Stimulated activated naive CD8-positive, alpha-beta T cell treated with anti-CD3 and anti-CD28 coated beads, Interleukin-15, amount 100 ng/mL, for 72 hours (primary cell): Measurements from ENCODE around the gene C15orf39.
"Not testable (repeated sequence)": the region's sequence is repeated elsewhere in the genome, so short reads cannot be mapped to it uniquely, and the experiment has no call there.

Source experiments
- ATAC-seq: fragments of 150-1000 bp; cut with Tn5 transposase; 2 replicates; pipeline ENCODE4 v1.10.0; 2021; ENCODE audit warnings: mild to moderate bottlenecking, moderate library complexity
- DNase-seq, 2 donors: peaks; one replicate each; pipeline ENCODE4 v3.0.0; 2021 to 2022
- H3K27ac Mint-ChIP-seq, 2 donors: one replicate each; pipeline ENCODE4 v1.8.0; 2022; ENCODE audit warnings: mild to moderate bottlenecking in 2 of 2, mixed read lengths in 2 of 2, moderate library complexity in 2 of 2
- H3K27me3 Mint-ChIP-seq: one replicate; pipeline ENCODE4 v1.8.0; 2022; ENCODE audit warnings: mixed read lengths
- H3K4me1 Mint-ChIP-seq: one replicate; pipeline ENCODE4 v1.8.0; 2022; ENCODE audit warnings: mild to moderate bottlenecking, mixed read lengths
- H3K4me3 Mint-ChIP-seq, 2 donors: one replicate each; pipeline ENCODE4 v1.8.0; 2022; ENCODE audit warnings: mild to moderate bottlenecking in 2 of 2, mixed read lengths in 2 of 2, moderate library complexity in 1 of 2
- H3K9me3 Mint-ChIP-seq, 2 donors: one replicate each; pipeline ENCODE4 v1.8.0; 2022; ENCODE audit warnings: mixed read lengths in 2 of 2

The C15orf39 gene

DNA sequence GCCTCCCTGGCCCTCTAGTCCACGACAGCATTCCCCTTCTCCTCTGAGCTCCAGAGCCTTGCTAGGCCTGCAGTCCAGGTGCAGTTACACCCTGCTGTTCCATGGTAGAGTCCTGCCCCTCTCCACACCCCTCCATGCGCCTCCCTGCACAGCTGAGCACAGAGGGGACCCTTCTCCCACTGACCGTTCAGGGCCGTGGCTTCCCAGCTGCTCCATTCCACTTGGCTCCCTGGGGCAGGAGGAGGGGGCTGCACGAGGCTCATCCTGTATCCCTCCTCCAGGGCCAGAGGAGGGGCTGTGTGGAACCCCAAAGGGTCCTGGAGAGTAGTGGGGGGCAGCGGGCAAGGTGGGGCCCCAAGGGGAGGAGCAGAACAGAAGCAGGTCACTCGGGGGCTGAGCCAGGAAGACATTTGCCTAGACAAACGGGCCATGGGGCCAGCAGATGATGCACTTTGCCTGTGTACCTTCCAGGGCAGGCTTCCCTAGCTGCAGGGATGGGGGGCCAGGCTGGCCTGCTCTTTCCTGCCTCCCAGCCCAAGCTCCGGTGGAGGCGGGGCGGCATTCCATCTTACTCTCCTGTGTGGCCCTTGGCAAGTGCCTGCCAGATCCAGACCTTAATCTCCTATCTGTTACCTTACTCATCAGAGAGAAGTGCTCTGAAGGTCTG, 35.8 kb downstream of the C15orf39 start:
- no peak for DNase-seq
- Mint-ChIP-seq H3K9me3 (no peaks in the 10 kb centered on the region), H3K27me3 (peaks cover 19% of the 10 kb centered on the region)

DNA sequence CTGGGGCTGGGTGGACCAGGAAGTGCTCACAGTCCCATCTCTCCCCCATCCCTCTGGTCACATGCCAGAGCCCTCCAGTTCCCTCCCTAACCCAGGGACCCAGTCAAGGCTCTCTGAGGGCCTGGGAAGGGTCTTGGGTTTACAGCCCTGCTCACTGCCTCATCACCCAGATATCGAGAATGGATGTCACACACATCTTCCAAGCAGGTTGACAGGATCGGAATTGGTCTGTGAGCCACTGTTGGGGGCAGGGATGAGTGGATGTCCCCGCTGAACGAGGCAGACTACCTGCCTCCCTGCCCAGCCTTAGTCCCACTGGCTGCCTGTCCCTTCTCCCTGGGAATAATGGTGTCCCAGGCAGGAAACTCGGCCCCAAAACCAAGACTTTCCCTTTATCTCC, 36.5 kb downstream of the C15orf39 start:
- DNase-seq (no peak), ATAC-seq (no peak)
- Mint-ChIP-seq H3K27me3 (peaks cover 12% of the 10 kb centered on the region), H3K27ac (no peak overlapping the region), H3K4me3 (no peak overlapping the region), H3K4me1 (peaks cover 11% of the 10 kb centered on the region), H3K9me3 (no peaks in the 10 kb centered on the region)

More for the DNA sequence above, 35.8 kb downstream of the C15orf39 start:
- Mint-ChIP-seq H3K27ac (peak overlapping the region; percentile 29 to 43), H3K4me3 (no peak overlapping the region), H3K4me1 (peaks cover 11% of the 10 kb centered on the region)
- no peak for ATAC-seq

DNA sequence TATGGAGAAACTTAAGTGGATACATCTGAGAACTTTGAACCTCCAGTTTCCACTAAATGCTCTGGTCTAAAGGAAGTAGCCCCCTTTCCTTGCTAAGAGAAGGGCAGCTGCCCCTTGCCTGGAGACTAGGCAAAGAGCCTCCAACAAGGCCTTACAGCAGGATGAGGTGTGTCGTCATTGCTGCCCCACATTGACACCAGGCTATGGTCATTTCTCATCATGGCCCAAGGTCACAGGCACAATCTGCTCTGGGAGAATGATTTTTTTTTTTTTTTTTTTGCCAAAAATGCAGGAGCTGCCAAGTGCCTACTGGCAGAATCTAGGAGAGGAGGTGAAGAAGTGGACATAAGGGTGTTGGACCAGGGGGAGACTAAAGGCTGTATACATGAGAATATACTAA, 44.1 kb downstream of the C15orf39 start:
- peaks cover 17% of the 10 kb centered on the region for H3K27me3 Mint-ChIP-seq
- not testable (repeated sequence) for H3K4me1 Mint-ChIP-seq, ATAC-seq, H3K27ac Mint-ChIP-seq, H3K4me3 Mint-ChIP-seq, H3K9me3 Mint-ChIP-seq, DNase-seq

DNA sequence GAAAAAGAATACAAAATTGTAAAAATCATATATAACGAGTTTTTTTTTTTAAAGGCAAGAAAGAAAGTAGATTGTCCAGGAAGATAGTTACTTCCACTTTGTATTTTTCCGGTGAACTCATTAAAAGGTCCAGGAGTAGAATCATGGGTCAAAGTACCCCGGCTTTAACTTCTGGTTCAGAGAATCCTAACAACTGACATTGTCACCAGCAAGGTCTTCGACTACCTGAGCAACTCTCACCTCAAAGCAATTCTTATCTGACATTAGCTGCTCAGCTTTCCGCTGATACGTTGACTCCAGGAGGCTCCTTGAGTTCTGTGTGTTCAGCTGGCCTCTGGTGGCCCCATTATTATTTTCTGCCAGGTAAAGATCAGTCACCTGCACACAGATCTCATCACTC, 47.3 kb downstream of the C15orf39 start:
- not testable (repeated sequence) for H3K27ac Mint-ChIP-seq, H3K9me3 Mint-ChIP-seq, ATAC-seq, DNase-seq, H3K4me1 Mint-ChIP-seq, H3K4me3 Mint-ChIP-seq
- peaks cover 24% of the 10 kb centered on the region for H3K27me3 Mint-ChIP-seq

DNA sequence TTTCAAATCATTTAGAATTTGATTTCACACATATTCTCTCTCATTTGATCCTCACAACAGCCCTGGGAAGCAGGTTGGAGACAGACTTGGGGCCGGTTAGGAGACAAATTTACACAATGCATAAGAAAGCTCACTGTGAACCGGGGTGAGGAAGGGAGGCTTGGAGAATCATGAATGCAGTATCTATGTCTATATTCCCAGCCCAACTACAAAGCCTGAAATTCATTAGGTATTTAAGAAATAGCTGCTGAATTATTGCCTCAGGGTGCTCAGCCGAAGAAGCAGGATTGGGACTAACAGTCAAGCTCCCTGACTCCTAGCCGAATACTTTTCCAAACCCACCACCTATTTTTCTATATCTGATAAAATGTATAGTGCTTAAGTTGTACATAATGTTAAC, 48.0 kb downstream of the C15orf39 start:
- Mint-ChIP-seq H3K4me3 (no peak overlapping the region), H3K4me1 (no peaks in the 10 kb centered on the region)

DNA sequence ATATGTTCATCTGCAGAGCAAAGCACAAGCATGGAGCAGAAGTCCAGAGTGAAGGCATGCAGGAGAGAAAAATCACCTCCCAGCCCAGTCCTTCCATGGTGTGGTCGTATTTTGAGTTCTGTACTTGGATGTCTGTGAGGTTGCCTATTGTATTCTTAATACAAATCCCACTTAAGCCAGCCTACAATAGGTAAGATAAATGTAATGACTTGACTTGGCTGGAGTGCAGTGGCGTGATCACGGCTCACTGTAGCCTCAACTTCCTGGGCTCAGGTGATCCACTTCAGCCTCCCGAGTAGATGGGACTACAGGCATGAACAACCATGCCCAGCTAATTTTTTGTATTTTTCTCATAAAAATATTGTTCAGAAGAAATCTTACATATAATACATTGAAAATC, 49.7 kb downstream of the C15orf39 start:
- peaks cover 24% of the 10 kb centered on the region for H3K27me3 Mint-ChIP-seq
- not testable (repeated sequence) for DNase-seq, H3K4me3 Mint-ChIP-seq, H3K4me1 Mint-ChIP-seq, H3K9me3 Mint-ChIP-seq, H3K27ac Mint-ChIP-seq, ATAC-seq

More for the DNA sequence above, 48.0 kb downstream of the C15orf39 start:
- Mint-ChIP-seq H3K9me3 (no peaks in the 10 kb centered on the region), H3K27me3 (peaks cover 24% of the 10 kb centered on the region), H3K27ac (no peak overlapping the region)
- ATAC-seq (no peak), DNase-seq (no peak)

DNA sequence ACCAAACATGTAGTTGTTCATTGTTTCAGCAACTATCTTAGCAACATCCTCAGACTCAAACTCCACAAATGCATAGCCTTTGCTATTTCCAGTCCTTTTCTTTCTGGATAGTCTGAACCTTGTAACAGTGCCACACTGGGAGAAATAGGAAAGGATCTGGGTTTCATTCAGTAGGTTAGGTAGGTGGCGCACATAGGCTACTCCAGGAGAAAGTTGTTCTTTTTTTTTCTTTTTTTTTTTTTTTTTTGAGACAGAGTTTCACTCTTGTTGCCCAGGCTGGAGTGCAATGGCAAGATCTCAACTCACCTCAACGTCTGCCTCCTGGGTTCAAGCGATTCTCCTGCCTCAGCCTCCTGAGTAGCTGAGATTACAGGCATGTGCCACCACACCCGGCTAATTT, 50.6 kb downstream of the C15orf39 start:
- peaks cover 24% of the 10 kb centered on the region for H3K27me3 Mint-ChIP-seq
- ATAC-seq, H3K4me1 Mint-ChIP-seq, DNase-seq, H3K9me3 Mint-ChIP-seq, H3K27ac Mint-ChIP-seq, H3K4me3 Mint-ChIP-seq: not testable (repeated sequence)

DNA sequence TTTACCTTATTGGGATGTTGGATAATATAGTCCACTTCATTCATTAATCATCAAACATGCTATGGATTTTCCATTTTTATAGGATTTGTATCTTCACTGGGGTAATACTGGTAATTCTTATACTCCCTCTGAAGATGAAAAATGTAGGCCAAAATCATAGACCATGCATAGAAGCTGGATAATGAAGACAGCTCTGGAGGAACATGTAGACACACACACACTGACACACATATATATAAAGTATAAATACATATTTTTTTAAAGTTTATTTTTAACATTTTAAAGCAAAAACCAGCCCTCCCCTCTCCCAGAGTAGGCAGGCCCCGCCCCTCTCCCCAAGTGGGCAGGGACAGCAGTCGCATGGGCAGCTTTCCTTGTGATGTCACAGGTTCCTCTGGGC, 56.4 kb downstream of the C15orf39 start, which contains the start of gene GOLGA6C:
Gene GOLGA6C (plus strand): TSS at position 301 of the 400 bp plus-strand sequence. CDS start 265 bp downstream, outside the sequence.
- not testable (repeated sequence) for H3K9me3 Mint-ChIP-seq, ATAC-seq, H3K27ac Mint-ChIP-seq, H3K4me1 Mint-ChIP-seq, H3K4me3 Mint-ChIP-seq, H3K27me3 Mint-ChIP-seq, DNase-seq

DNA sequence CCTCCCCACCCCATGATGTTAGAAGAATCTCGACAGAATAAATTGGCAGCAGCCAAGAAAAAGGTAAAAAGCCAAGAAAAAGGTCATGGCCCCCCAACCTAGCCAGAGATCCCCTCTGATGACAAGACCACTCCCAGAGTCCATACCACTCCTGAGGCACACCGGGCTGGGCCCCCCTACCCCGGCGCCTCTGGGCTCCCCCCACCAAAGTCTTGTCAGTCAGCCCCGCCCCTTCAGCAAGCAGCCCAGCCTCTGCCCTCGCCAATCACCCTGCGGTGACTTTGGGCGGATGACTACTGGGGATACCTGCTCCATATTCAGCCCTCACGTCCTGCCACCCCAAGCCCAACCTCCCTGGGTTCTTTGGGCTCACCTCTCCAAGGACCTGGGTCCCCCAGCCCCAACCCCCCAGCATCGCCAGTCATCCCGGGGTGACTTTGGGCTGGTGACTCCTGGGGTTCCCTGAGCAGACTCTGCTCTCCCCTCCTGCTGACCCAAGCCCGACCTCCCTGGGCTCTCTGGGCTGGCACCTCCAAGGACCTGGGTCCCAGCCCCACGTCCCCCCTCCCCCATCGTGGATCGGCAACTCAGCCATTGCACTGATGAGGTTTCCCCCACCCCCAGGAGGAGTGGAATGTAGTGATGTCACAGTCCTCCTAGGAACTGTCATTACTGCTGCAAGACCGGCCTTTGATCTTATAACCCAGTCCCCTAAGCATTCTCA, 57.1 kb downstream of the C15orf39 start:
- H3K9me3 Mint-ChIP-seq, H3K4me1 Mint-ChIP-seq, H3K27me3 Mint-ChIP-seq, H3K27ac Mint-ChIP-seq, DNase-seq, H3K4me3 Mint-ChIP-seq, ATAC-seq: not testable (repeated sequence)

DNA sequence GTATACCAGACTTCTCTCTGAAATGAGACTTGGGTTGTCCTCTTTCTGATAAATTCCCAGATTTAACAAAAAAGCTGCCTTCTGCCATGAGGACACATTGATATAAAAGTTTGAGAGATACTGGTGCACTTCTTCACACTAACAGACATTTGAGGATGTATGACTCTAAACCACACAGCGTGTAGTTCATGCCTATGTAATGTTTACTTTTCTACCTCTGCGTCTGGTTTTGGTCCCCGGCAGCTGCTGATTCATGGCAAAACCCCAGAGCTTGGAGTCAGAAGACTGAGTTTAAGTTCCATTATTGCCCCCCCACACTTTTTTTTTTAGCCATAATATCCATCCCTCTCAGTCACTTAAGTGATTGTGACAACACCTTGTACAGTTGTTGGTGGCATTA, 58.2 kb downstream of the C15orf39 start:
- not testable (repeated sequence) for H3K27me3 Mint-ChIP-seq, H3K9me3 Mint-ChIP-seq, H3K4me1 Mint-ChIP-seq, H3K27ac Mint-ChIP-seq, ATAC-seq, DNase-seq, H3K4me3 Mint-ChIP-seq
